Measurements from ENCODE around the gene TMEM256.

The TMEM256 gene

GRCh38 chr17:7355573-7355972, 48.3 kb downstream of the TMEM256 start:
- TF ChIP-seq CTCF (IDR thresholded peaks at IDR 0.05; ENCODE audit: low read depth, low read length) = no peak
- no peak for DNase-seq (ENCODE audit: extremely low read depth, low read depth)

- no peak for TF ChIP-seq CTCF (IDR thresholded peaks at IDR 0.05; ENCODE audit: low read depth, low read length)
- no peak for DNase-seq (ENCODE audit: extremely low read depth, low read depth)
Observed at GRCh38 chr17:7355053-7355452, 48.8 kb downstream of the TMEM256 start, which contains the start of gene TMEM95. Gene TMEM95 (plus strand): TSS chr17:7355156. CDS start chr17:7355205, 49 bp downstream.

GRCh38 chr17:7354262-7354843, 49.5 kb downstream of the TMEM256 start:
- no peak for DNase-seq (ENCODE audit: extremely low read depth, low read depth)
- no peak for TF ChIP-seq CTCF (IDR thresholded peaks at IDR 0.05; ENCODE audit: low read depth, low read length)

Data from AG09319 (cell line).